Kidney epithelial cell (primary cell): ENCODE data around the gene MBNL1. TPM values are rescaled to one million over a fixed set of nuclear protein-coding genes. Genes with fewer than 3 reads are reported as not detected.

Experiments used
- DNase-seq: peaks from one replicate; pipeline ENCODE4 v3.0.0-alpha.2; 2010; ENCODE audit warnings: low read depth
- H3K27me3 ChIP-seq: 2 replicates; pipeline ENCODE4 v1.6.0; 2011; ENCODE audit warnings: low read length; ENCODE audit not compliant: control insufficient read depth, insufficient read depth
- H3K36me3 ChIP-seq: 2 replicates; pipeline ENCODE4 v1.5.1; 2011; ENCODE audit warnings: low read length; ENCODE audit not compliant: control insufficient read depth, insufficient read depth
- H3K4me3 ChIP-seq: 2 replicates; pipeline ENCODE4 v1.5.1; 2011; ENCODE audit warnings: low read depth, mild to moderate bottlenecking, control low read depth, low read length
- CTCF ChIP-seq: IDR thresholded peaks from 2 replicates; pipeline ENCODE4 v1.5.1; 2011; ENCODE audit warnings: mild to moderate bottlenecking, moderate library complexity, low read length, control low read depth, inconsistent platforms; ENCODE audit not compliant: insufficient read depth, poor library complexity, severe bottlenecking
- total RNA-seq: library from RNA; depleted of rRNA; stranded (reverse); fragments of >200 nt; gene quantifications from 2 replicates; pipeline ENCODE4 v1.2.3, GENCODE V29; 2015

Gene MBNL1
- total RNA-seq, 1 donor from 2014 or later: 47.5 TPM

- TF ChIP-seq CTCF: no peak
- no peak for DNase-seq
- Histone ChIP-seq H3K4me3 (no peak overlapping the region), H3K36me3 (no peaks in the 10 kb centered on the region), H3K27me3 (no peaks in the 10 kb centered on the region)
These were observed 41.7 kb upstream of the MBNL1 start for GRCh38 chr3:152227027-152227426.

- no peak for TF ChIP-seq CTCF
- DNase-seq: no peak
These were observed 39.0 kb upstream of the MBNL1 start for GRCh38 chr3:152229692-152230091.

GRCh38 chr3:152230370-152230769 is 38.4 kb upstream of the MBNL1 start:
- H3K27me3 ChIP-seq: no peaks in the 10 kb centered on the region
- no peaks in the 10 kb centered on the region for H3K36me3 ChIP-seq
- H3K4me3 ChIP-seq: no peak overlapping the region
- TF ChIP-seq CTCF: no peak
- DNase-seq: no peak

More at GRCh38 chr3:152229692-152230091, 39.0 kb upstream of the MBNL1 start:
- Histone ChIP-seq H3K4me3 (no peak overlapping the region), H3K36me3 (no peaks in the 10 kb centered on the region), H3K27me3 (no peaks in the 10 kb centered on the region)

GRCh38 chr3:152232001-152232400 is 36.7 kb upstream of the MBNL1 start:
- no peak for TF ChIP-seq CTCF
- Histone ChIP-seq H3K27me3 (no peaks in the 10 kb centered on the region), H3K36me3 (no peaks in the 10 kb centered on the region), H3K4me3 (no peak overlapping the region)
- no peak for DNase-seq

GRCh38 chr3:152232679-152233078 is 36.0 kb upstream of the MBNL1 start:
- TF ChIP-seq CTCF: no peak
- Histone ChIP-seq H3K4me3 (no peak overlapping the region), H3K27me3 (no peaks in the 10 kb centered on the region), H3K36me3 (no peaks in the 10 kb centered on the region)
- DNase-seq: no peak

- Histone ChIP-seq H3K4me3 (no peak overlapping the region), H3K36me3 (no peaks in the 10 kb centered on the region), H3K27me3 (no peaks in the 10 kb centered on the region)
- DNase-seq: no peak
- no peak for TF ChIP-seq CTCF
These were observed 33.9 kb upstream of the MBNL1 start for GRCh38 chr3:152234657-152235375.
